Measurements from ENCODE around the gene SLC22A4. TPM values are rescaled to one million over a fixed set of nuclear protein-coding genes. Genes with fewer than 3 reads are reported as not detected.

Gene SLC22A4
- total RNA-seq, 1 donor from 2014 or later, result 1.8 TPM

DNA sequence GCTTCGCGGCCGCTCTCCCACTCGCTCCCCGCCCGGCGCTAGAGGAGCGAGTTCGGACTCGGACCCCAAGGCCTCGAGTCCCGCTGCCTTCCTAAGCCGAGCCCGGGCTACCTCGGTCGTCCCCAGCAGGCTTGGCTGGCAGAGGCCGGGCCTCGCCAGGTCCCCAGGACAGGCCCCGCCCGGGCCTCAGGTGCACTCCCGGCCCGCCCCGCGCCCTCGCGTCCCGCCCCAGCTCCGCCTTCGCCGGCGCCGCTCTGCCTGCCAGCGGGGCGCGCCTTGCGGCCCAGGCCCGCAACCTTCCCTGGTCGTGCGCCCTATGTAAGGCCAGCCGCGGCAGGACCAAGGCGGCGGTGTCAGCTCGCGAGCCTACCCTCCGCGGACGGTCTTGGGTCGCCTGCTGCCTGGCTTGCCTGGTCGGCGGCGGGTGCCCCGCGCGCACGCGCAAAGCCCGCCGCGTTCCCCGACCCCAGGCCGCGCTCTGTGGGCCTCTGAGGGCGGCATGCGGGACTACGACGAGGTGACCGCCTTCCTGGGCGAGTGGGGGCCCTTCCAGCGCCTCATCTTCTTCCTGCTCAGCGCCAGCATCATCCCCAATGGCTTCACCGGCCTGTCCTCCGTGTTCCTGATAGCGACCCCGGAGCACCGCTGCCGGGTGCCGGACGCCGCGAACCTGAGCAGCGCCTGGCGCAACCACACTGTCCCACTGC is 75.4 kb downstream of the SLC22A4 start, which contains the start of gene SLC22A5:
SLC22A5 (plus strand) TSS at position 237 of the 707 bp plus-strand sequence; CDS start at position 500, 263 bp downstream.
- no peak for DNase-seq (ENCODE audit: low read depth)

DNA sequence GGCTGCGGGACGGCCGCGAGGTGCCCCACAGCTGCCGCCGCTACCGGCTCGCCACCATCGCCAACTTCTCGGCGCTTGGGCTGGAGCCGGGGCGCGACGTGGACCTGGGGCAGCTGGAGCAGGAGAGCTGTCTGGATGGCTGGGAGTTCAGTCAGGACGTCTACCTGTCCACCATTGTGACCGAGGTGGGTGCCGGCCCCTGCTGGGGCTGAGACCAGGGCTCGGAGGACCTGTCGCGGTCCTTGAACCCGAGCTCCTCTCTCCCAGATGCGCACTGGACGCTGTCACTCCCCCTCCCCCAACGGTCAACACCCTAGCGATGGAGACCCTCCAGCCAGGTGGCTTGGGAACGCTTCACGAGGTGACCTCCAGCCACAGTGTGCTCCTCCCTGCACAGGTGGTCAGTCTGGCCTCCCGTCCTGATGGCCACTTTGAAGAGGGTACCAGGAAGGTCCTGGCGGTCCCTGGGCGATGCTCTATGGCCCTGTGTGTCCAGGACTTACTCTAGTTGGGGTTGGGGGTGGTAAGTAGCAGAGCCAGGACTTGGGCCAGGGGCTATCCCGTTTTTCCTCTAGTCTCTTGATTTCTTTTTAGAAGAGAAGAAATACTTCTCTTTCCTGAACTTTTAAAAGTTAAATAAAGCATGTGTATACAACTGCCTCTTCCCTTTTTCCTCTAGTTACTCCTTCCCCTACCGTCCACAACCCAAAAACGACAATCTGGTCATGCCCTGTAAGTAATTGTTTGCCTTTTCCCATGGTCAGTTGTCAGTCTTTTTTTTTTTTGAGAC is 76.2 kb downstream of the SLC22A4 start:
- H3K4me3 ChIP-seq (ENCODE audit: low read depth, low read length), result peak overlapping the region; percentile 62
- TF ChIP-seq, protein P1, sequence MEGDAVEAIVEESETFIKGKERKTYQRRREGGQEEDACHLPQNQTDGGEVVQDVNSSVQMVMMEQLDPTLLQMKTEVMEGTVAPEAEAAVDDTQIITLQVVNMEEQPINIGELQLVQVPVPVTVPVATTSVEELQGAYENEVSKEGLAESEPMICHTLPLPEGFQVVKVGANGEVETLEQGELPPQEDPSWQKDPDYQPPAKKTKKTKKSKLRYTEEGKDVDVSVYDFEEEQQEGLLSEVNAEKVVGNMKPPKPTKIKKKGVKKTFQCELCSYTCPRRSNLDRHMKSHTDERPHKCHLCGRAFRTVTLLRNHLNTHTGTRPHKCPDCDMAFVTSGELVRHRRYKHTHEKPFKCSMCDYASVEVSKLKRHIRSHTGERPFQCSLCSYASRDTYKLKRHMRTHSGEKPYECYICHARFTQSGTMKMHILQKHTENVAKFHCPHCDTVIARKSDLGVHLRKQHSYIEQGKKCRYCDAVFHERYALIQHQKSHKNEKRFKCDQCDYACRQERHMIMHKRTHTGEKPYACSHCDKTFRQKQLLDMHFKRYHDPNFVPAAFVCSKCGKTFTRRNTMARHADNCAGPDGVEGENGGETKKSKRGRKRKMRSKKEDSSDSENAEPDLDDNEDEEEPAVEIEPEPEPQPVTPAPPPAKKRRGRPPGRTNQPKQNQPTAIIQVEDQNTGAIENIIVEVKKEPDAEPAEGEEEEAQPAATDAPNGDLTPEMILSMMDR (IDR thresholded peaks at IDR 0.05; ENCODE audit: insufficient read depth, low read length, poor library complexity, severe bottlenecking), result no peak
- no peaks in the 10 kb centered on the region for H3K27me3 ChIP-seq (ENCODE audit: control insufficient read depth, insufficient read depth, low read length)
- DNase-seq (ENCODE audit: low read depth), result no peak
- no peaks in the 10 kb centered on the region for H3K36me3 ChIP-seq (ENCODE audit: control insufficient read depth, insufficient read depth, low read length)

More for the DNA sequence above, 75.4 kb downstream of the SLC22A4 start, which contains the start of gene SLC22A5:
- TF ChIP-seq, protein P1 (IDR thresholded peaks at IDR 0.05; ENCODE audit: insufficient read depth, low read length, poor library complexity, severe bottlenecking), result no peak
- H3K4me3 ChIP-seq (ENCODE audit: low read depth, low read length), result peak within 1 kb of the TSS; percentile 62
- no peaks in the 10 kb centered on the region for H3K27me3 ChIP-seq (ENCODE audit: control insufficient read depth, insufficient read depth, low read length)
- H3K36me3 ChIP-seq (ENCODE audit: control insufficient read depth, insufficient read depth, low read length), result no peaks in the 10 kb centered on the region

DNA sequence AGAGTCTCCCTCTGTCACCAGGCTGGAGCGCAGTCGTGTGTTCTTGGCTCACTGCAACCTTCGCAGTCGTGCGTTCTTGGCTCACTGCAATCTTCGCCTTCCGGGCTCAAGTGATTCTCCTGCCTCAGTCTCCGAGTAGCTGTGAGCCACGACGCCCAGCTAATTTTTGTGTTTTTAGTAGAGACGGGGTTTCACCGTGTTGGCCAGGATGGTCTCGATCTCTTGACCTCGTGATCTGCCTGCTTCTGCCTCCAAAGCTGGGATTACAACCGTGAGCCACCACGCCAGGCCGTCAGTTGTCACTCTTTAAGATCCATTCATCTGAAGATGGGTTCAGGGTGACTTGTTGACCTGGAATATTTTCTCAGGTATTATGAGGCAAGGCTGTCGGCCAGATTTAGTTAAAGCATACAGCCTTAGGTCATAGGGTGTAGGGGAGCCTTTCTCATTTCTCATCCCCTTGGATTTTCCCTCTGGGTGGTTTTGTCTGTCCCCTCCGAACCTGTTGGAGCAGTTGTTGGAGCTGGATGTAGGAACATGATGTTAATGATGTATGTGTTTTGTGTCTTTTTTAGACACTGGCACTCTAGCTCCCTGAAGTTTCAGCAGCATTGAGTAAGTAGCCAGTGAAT is 76.9 kb downstream of the SLC22A4 start:
- TF ChIP-seq, protein P1 (IDR thresholded peaks at IDR 0.05; ENCODE audit: insufficient read depth, low read length, poor library complexity, severe bottlenecking), result no peak
- Histone ChIP-seq H3K4me3 (ENCODE audit: low read depth, low read length) (peak overlapping the region; percentile 62), H3K36me3 (ENCODE audit: control insufficient read depth, insufficient read depth, low read length) (no peaks in the 10 kb centered on the region), H3K27me3 (ENCODE audit: control insufficient read depth, insufficient read depth, low read length) (no peaks in the 10 kb centered on the region)
- DNase-seq (ENCODE audit: low read depth), result no peak

DNA sequence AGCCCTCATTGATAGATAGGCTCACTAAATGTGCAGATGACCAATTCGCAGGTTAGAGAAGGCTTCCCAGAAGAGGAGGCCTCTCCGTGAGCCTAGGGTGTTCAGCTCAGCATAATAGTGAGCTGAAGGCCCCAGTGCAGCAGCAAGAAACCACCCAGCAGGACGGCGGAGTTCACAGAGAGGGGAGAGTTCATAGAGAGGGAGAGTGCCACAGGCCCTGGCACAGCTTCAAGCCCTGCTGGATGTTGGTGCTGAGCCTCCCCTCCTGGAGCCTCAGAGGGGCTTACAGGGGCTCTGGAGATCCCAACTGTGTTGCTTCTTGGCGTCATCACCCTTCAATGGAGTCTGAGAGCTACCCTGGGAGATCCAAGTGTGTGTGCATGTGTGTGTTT is 77.4 kb downstream of the SLC22A4 start:
- TF ChIP-seq, protein P1 (IDR thresholded peaks at IDR 0.05; ENCODE audit: insufficient read depth, low read length, poor library complexity, severe bottlenecking), result no peak
- no peak for DNase-seq (ENCODE audit: low read depth)
- no peaks in the 10 kb centered on the region for H3K36me3 ChIP-seq (ENCODE audit: control insufficient read depth, insufficient read depth, low read length)
- no peaks in the 10 kb centered on the region for H3K27me3 ChIP-seq (ENCODE audit: control insufficient read depth, insufficient read depth, low read length)
- no peak overlapping the region for H3K4me3 ChIP-seq (ENCODE audit: low read depth, low read length)

DNA sequence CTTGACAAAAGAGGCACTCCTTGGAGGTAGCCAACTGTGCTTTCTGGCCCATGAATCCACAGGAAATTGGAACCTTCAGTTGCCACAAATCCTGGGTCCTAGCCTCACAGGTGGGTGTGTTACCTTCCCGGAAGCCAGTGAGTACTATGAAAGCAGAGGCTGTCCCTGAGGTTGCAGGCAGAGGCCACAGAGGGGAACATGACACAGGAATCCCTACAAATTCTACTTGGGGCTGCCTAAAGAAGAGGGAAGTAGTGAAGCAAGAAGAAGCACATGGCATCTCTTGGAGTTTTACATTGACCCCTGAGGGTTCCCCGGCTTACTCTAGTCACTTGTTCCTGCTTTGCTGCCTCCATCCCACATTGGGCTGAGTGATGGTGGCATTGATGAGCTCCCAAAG is 77.9 kb downstream of the SLC22A4 start:
- Histone ChIP-seq H3K4me3 (ENCODE audit: low read depth, low read length) (no peak overlapping the region), H3K36me3 (ENCODE audit: control insufficient read depth, insufficient read depth, low read length) (no peaks in the 10 kb centered on the region), H3K27me3 (ENCODE audit: control insufficient read depth, insufficient read depth, low read length) (no peaks in the 10 kb centered on the region)
- DNase-seq (ENCODE audit: low read depth), result no peak
- TF ChIP-seq, protein P1 (IDR thresholded peaks at IDR 0.05; ENCODE audit: insufficient read depth, low read length, poor library complexity, severe bottlenecking), result no peak
